GM19239 (cell line): ENCODE data around the gene CCND2.
"Not testable (repeated sequence)": the region's sequence is repeated elsewhere in the genome, so short reads cannot be mapped to it uniquely, and the experiment has no call there.

ENCODE experiments used
- DNase-seq: peaks from one replicate; pipeline ENCODE4 v3.0.0; 2011; ENCODE audit warnings: low spot score; ENCODE audit not compliant: insufficient read length
- FAIRE-seq: peaks from 2 replicates; lab custom pipeline; 2011; peaks lifted over from hg19 to GRCh38; lab: Jason Lieb, UNC

Gene CCND2

DNA sequence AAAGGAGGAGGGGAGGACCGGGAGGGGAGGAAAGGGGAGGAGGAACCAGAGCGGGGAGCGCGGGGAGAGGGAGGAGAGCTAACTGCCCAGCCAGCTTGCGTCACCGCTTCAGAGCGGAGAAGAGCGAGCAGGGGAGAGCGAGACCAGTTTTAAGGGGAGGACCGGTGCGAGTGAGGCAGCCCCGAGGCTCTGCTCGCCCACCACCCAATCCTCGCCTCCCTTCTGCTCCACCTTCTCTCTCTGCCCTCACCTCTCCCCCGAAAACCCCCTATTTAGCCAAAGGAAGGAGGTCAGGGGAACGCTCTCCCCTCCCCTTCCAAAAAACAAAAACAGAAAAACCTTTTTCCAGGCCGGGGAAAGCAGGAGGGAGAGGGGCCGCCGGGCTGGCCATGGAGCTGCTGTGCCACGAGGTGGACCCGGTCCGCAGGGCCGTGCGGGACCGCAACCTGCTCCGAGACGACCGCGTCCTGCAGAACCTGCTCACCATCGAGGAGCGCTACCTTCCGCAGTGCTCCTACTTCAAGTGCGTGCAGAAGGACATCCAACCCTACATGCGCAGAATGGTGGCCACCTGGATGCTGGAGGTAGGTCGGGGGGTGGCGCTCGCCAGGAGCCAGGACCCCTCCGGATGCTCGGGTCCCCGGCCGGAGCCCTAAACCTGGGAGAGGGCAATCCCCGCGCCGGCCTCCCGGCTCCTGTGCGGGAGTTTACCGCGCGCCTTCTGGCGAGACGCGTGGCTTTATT lies at the start of gene CCND2:
Gene CCND2 (plus strand): TSS at position 111 of the 744 bp plus-strand sequence. CDS start 279 bp downstream, at position 390.
- DNase-seq, result peak; percentile 65
- peak; percentile 99 for FAIRE-seq

- DNase-seq (no peak), FAIRE-seq (peak; percentile 26)
These were observed 49.2 kb upstream of the CCND2 start for GRCh38 chr12:4224206-4224889.

GRCh38 chr12:4225571-4225970 lies 48.0 kb upstream of the CCND2 start:
- no peak for DNase-seq
- no peak for FAIRE-seq

GRCh38 chr12:4227046-4227445 lies 46.5 kb upstream of the CCND2 start:
- FAIRE-seq (no peak), DNase-seq (no peak)

GRCh38 chr12:4228122-4228580 lies 45.4 kb upstream of the CCND2 start:
- DNase-seq (no peak), FAIRE-seq (no peak)

DNA sequence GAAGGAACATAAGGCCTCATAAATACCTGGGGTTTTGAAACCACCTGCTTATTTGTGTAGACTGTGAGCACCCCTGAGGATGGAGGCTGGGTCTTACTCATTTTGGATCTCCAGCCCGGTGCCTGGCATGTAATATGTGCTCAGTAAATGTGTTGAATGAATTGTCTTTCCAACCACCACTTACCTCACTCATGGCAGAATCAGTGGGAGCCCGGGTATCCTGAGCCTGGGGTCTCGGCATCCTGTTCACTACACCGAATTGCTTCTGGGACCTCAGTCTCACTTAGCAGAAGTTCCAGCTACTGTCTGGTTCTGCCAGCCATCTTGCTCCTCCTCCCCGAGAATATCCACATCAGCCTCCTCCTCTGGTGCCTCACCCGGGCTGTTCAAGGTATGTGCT lies 43.0 kb upstream of the CCND2 start:
- DNase-seq (no peak), FAIRE-seq (no peak)

- FAIRE-seq, result no peak
These were observed 35.0 kb upstream of the CCND2 start for GRCh38 chr12:4238577-4238976.

GRCh38 chr12:4239746-4240145 lies 33.8 kb upstream of the CCND2 start:
- DNase-seq (no peak), FAIRE-seq (no peak)

More at GRCh38 chr12:4238577-4238976, 35.0 kb upstream of the CCND2 start:
- no peak for DNase-seq

DNA sequence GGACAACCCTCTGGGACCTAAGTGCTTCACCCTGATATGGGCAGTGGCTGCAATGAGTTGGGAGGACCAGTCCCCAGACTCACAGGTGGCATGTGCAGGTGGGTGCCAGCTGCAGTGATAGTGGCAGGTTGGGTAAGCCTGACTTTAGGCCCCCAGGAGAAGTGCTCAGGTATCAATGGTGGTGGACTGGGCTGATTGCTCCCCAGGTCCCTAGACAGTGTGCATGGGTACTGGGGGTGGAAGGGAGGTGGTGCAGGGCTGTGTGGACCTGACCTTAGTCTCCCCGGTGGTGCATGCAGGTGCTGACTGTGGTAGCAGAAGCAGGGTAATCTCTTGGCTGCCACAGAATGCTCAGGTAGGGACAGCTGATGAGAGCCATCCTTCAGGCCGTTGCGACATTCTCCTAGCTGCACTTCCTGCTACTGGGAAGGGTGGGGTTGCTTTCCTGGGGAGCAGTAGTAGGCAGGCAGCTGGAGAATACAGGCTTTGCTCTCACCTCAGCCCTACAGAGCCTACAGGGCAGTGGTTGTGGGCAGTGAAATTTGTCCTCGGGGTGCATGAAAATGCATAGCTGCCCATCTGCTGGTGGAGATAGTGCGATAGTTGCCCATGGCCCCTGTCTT lies 33.3 kb upstream of the CCND2 start:
- no peak for DNase-seq
- no peak for FAIRE-seq

DNA sequence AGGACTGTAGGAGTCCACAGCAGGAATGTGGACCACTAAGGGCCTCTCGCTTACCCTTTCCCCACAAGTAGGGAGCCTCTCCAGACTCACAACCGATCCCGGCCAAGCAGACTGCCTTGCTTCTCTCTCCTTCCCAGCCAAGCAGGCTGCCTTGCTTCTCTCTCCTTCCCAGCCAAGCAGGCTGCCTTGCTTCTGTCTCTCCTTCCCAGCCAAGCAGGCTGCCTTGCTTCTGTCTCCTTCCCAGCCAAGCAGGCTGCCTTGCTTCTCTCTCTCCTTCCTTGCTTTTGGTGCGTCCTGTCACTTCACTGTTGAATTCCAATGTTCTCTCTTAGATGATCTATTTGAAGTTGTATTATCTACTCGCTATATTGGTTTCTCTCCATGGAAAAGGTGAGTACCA lies 32.6 kb upstream of the CCND2 start:
- DNase-seq, result no peak
- FAIRE-seq, result no peak

- DNase-seq (no peak), FAIRE-seq (no peak)
These were observed 32.0 kb upstream of the CCND2 start for GRCh38 chr12:4241592-4241991.

DNA sequence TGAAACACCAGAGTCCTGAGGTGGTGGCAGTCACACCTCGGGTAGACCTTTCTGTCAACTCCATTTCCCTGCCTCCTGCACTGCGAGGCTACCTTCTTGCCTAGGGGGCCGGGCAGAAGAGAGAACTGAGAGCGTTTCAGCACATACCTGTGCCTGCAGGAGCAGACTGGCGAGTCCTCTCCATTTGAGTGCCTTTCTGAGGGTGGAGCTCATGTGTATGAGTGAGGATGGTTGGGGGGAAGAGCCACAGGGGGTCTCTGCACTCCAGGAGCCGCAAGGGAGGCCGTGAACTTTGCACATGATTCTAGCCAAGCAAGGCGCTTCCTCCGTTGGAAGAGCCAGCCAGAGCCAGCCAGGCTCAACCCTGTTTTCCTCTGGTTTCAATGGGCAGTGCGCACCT lies 31.0 kb upstream of the CCND2 start:
- no peak for FAIRE-seq
- no peak for DNase-seq

DNA sequence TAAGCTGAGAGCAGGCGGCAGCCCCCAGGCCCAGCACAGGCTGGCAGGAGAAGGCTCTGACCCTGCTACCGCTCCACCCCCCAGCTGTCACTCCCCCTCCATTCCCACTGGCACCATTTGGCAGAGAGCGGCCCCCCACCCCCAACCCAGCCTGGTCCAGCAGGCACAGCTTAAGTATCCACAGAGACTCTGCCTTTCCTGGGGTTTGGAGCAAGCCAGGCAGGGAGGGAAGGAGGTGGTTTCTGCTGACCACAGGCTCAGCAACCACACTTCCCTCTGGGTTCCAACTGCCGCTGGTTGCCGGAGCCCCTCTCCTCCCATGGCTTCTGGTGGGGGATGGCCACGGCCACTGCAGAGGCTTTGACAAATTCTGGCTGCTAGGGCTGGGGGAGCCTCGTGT lies 30.5 kb upstream of the CCND2 start:
- no peak for DNase-seq
- no peak for FAIRE-seq

GRCh38 chr12:4243491-4244100 lies 30.0 kb upstream of the CCND2 start:
- DNase-seq, FAIRE-seq: not testable (repeated sequence)

DNA sequence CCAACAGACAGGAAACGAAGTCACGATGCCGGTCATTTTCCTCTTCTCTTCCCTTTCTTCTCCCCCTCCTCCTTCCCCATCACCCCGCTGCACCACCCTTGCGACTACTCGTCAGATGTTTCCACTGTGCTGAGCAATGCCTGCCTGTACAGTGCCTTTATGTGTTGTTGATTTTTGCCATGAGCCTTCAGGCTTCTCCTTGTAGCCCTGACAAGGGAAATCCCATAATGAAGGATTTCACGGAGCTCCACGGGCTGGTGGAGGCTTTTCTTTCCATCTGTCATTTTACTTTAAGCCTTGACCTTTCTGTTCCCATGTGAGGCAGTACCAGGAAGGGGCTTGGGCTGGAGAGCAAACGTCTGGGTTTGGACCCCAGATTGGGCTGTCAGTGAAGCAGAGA lies 28.7 kb upstream of the CCND2 start:
- FAIRE-seq (no peak), DNase-seq (no peak)

DNA sequence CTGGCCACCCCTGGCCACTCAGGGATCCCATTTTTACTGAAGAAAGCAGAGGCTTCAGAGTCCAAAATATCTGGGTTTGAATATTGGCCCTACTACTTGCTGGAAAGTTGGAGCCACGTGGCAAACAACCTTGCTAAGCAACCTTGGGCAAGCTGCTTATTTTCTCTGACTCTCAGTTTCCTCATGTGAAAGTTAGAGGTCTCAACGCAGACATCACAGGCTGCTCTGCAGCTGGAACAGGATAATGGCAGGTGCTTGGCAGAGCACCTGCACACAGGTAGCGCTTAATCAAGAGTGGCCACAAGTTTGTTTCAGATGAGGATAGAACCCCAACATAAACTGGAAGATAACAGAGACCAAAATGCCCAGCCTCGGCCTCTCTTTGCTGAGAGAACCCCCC lies 28.1 kb upstream of the CCND2 start:
- DNase-seq, result no peak
- no peak for FAIRE-seq

DNA sequence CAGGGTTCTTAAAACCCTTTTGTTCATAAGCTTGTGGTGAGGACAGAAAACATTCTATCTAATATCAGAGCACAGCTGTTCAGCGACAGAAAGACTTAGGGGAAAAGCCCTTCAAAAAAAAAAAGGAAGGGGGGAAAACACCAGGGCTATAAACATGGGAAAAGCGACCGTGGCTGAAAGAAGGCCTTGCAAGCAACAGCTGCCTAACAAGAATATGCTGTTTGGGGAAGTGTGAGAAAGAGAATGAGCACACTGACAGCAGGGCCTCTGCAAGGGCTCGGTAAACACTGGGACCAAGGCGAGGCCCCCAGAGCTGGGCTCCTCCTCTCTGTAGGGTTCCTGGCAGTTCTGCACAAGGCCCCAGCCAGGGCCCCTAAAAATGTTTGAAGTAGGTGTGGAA lies 27.4 kb upstream of the CCND2 start:
- DNase-seq, result no peak
- FAIRE-seq, result peak; percentile 73

GRCh38 chr12:4250691-4251090 lies 22.9 kb upstream of the CCND2 start:
- no peak for FAIRE-seq
- no peak for DNase-seq

GRCh38 chr12:4251216-4251891 lies 22.2 kb upstream of the CCND2 start:
- DNase-seq, result no peak
- no peak for FAIRE-seq

- no peak for DNase-seq
- no peak for FAIRE-seq
These were observed 21.6 kb upstream of the CCND2 start for GRCh38 chr12:4251967-4252366.
